PC-9 (cell line): ENCODE results near the gene TMEM131L.
A peak's percentile ranks its signal among the peaks of the same experiment; 100 is the strongest.

Experiments
- EZH2 ChIP-seq: fragments of 200-600 bp; sonication (generic); IDR thresholded peaks from 2 replicates; pipeline ENCODE4 v1.8.0; 2017; ENCODE audit warnings: antibody characterized with exemption, low read depth
- TF ChIP-seq, protein P1 (sequence below): fragments of 200-600 bp; sonication (generic); conservative IDR thresholded peaks from 2 replicates; pipeline ENCODE4 v1.6.1; 2017; ENCODE audit warnings: mixed run types, antibody characterized with exemption, mild to moderate bottlenecking, moderate library complexity

GRCh38 chr4:153643406-153644383, 177.5 kb downstream of the TMEM131L start:
- TF ChIP-seq, protein P1, sequence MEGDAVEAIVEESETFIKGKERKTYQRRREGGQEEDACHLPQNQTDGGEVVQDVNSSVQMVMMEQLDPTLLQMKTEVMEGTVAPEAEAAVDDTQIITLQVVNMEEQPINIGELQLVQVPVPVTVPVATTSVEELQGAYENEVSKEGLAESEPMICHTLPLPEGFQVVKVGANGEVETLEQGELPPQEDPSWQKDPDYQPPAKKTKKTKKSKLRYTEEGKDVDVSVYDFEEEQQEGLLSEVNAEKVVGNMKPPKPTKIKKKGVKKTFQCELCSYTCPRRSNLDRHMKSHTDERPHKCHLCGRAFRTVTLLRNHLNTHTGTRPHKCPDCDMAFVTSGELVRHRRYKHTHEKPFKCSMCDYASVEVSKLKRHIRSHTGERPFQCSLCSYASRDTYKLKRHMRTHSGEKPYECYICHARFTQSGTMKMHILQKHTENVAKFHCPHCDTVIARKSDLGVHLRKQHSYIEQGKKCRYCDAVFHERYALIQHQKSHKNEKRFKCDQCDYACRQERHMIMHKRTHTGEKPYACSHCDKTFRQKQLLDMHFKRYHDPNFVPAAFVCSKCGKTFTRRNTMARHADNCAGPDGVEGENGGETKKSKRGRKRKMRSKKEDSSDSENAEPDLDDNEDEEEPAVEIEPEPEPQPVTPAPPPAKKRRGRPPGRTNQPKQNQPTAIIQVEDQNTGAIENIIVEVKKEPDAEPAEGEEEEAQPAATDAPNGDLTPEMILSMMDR: peak; percentile 56; the same call in 1 of the 2 replicates
- no peak for TF ChIP-seq EZH2
